HG03196 (cell line): Measurements from ENCODE around the gene TPM2.

Experiments used
- ATAC-seq: cut with Tn5 transposase; IDR thresholded peaks from one replicate; pipeline ENCODE4 v1.9.1; 2021; ENCODE audit not compliant: unreplicated experiment

Gene TPM2

DNA sequence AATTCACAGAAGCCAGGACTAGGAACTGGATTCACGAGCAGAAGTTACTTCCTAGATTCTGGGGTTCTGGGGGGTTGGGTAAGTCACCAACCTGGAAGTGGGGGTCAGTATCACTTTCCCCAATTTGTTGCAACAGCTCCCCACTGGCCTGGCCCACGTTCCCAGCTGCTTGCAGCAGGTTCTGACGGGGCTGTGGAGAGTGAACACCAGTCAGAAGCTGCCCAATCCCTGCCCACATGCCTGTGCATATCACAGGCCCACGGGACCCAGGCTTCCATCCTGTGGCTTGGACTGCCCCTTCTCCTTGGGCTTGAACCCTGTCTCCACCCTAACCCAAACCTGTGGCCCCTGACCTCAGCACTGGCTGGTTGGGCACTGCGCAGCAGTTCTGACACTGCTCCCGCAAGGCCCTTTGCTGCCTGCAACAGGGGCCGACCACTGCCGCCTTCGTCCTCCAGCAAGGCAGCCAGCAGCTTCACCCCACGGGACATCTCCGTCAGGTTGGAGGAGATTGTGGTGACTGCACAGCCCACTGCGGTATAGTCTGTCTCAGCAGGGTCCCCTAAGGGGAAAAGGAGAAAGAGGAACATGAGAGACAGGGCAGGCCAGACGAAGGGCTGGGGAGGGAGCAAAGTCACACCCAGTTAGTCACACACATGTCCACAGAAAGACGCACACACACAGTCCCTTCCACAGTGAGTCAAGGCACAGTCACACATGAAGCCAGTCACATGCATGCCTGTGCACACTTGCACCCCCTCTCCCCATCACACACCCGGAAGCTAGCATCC is 29.2 kb upstream of the TPM2 start:
- no peak for ATAC-seq

DNA sequence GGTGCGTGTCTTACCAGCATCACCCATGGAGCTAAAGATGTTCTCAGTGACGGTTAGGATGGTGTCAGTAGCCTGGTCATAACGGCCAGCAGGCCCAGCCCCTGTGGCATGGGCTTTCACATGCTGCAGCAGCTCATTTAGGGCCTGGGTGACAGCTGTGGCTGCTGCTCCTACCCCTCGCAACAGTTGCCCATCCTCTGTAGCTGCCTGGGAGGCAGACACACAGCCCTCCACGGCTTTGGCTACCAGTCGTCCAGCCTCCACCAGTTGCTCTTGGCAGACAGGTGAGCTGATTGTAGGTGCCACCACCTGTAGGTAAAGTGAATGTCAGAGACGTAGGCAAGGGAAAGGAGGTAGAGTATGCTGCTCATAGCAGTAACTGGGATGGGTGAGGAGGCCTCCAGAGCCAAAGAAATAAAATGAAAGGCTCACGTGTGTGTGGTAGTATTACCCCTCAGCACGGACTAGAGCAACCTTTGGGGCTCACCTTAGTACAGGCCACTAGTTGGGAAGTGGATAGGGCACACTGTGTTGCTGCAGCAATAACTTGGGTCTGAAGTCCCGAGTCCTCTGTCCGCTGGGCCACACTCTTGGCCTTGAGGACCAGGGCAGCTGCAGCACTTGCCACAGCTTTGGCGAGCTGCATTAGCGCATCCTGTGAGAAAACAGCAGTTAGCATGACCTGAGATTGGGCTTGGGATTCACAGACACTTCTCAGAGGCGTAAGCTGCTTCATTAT is 27.6 kb upstream of the TPM2 start:
- ATAC-seq = no peak

DNA sequence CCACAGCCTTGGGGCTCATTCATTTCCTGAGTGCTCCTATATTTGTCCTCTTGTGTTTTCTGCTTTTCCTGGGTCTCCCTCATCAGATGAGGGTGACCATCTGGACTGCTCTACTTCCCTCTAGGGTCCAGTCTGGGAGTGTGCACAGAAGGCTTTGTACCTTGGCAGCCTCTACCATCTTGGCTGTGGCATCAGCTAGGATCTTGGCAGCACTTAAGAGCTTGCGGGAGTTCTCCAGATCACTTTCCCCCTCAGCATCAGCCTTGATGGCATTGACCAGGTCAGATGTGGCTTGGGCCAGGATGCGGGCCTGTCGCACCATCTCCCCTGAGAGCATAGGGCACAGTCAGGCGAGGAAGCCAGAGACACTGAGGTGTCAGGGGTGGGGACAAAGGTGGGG is 26.5 kb upstream of the TPM2 start:
- ATAC-seq = no peak

DNA sequence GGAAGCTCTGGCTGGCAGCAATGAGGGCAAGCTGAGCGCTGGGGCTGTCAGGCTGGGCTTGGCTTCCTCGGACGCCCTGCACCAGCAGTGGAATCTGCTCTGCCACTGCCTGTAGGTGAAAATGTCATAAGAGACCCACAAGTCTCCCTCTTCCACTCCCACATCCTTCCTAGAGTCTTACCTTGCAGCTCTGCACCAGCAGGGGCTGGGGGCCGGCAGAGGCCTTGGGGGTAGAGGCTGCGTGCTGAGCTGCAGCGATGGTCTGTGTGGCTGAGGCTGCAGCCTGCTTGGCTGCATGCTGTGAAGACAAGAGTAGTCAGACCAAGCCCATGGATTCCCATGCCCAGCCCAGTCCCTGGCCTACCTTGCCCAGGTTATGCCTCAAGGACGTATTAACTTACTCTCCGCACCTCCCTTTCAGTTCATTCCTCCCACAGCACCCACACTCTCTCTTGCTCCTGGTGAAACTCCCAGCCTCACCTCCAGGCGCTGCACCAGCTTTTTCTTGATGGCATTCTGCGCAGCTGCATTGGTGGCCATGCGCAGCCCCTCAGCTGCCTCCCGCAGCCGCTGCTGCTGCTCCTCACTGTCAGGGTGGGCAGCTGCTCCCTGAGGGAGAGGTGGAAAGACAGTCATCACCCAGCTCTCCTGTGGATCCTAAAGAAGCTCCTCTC is 25.0 kb upstream of the TPM2 start:
- ATAC-seq = no peak

DNA sequence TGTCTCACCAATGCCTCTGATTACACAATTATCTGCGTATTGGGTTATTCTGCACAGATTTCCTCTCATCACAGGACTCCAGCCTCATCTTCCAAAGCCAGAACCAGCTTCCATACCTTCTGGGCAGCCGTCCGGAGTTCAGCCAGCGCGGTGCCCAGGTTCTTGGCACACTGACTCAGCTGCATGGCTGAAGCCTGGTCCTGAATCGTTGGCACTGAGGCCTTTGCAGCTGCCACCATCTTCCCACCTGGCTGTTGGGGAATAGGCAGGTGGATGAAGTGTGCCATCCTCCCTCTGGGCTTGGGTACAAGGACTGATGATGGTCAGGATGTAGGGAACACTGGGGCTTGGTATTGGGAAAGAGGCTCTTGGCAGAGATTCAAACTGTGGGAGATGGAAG is 24.4 kb upstream of the TPM2 start:
- ATAC-seq = no peak

DNA sequence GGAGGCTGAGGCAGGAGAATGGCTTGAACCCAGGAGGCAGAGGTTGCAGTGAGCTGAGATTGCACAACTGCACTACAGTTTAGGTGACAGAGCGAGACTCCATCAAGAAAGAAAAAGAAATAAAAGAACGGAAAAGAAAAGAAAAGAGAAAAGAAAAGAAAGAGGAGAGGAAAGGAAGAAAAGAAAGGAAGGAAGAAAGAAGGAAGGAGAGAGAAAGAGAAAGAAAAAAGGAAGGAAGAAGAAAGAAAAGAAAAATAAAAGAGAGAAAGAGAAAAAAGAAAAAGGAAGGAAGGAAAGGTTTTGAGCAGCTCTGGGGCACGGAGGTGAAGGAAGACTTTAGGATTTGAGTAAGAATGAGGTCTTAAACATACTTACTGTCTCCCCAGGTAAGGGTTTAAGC is 23.9 kb upstream of the TPM2 start:
- no peak for ATAC-seq

DNA sequence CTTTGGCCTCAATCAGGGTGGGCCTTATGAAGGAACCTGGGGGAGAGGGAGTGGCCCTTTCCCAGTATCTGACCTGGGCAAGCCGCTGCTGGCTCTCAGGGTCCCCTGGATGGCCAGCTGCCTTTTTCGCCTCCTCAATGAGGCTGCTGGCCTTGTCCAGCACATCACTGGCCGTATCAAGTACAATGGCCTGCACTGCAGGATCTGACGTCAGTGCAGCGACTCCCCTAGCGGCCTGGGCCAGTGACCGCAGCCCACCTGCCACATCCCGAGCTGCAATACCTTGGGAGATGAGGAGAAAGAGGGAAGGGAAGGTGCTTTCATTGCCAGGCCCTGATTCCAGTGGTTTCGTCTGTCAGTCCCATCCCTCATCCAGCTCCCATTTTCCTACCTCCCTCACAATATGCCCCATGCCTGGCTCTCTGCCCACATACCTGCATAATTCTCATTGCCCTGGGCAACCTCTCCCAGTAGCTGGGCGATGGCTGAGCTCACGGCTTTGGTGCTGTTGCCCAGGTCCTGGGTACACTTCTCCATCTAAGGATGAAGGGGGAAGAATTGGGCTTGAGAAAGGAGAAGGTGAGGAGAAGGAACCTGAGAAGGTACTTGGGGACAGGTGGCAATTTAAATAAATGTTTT is 23.2 kb upstream of the TPM2 start:
- ATAC-seq = no peak

DNA sequence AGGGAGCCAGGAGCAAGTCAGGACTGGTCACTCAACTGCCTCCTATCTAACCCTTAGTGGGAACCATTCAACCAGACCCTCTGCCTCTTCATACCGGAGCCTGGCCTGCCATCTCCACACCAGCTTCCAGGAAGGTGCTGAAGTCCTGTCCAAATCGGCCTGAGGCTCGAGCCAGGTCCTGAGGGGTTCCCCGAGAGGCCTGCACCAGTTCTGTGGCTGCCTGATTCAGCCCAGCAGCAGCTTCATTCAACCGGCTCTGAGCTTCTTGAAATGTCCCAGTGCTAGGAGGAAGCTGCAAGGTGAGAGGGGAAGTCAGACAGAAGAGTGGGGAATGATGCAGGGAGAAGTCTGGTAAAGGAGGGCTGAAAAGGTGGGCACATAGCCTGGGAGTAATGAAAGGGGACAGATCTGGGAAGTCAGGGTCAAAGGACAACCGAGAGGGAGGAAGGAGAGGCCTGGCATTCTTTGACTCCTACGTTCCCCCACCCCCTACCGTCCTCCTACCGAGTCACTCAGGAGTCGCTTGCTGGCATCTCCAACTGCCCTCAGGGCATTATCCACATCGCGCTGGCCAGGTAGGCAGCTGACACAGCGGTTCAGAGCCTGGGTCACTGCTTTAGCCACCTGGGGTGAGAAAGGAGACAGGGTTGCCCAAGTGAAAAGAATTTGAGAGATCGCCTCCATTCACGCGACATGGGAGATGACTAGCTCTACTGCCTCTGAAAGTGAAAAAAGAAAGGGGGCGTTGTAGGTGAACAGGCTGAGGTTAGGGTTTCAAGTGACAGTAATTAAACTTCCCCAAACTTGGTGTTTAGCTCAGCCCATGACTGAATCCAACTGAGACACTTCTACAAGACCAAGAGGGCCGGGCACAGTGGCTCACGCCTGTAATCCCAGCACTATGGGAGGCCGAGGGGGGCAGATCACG is 22.0 kb upstream of the TPM2 start:
- ATAC-seq = no peak

DNA sequence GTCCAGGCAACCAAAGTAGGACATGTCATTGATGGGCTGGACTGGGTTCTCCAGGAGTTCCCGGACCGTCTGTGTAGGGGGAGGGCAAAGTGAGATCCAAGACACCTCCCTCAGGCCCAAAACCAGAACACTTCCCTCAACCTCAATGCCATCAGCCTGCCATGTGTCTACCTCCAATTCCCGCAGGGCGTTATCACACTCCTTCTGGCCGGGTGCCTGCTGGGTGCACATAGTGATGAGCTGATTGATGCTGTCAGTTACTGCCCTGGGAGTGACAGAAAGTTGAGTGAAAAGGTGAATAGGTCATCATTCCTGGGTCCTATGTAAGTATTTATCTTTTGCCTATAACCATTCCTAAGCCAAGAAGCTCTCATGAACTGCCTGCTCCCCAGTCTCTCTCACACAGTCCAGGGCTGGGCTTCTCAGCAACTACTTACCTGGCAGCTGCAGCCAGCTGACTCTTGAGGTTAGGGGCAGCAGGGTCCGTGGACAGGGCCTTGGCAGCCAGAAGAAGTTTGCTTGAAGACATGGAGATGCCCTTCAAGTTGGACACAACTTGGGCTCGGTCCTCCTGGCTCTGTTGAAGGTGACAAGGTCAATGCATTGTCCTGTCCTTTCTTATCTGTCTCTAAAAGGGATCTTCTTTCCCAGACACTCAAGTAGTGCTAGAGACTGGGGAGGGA is 21.2 kb upstream of the TPM2 start:
- ATAC-seq = no peak

DNA sequence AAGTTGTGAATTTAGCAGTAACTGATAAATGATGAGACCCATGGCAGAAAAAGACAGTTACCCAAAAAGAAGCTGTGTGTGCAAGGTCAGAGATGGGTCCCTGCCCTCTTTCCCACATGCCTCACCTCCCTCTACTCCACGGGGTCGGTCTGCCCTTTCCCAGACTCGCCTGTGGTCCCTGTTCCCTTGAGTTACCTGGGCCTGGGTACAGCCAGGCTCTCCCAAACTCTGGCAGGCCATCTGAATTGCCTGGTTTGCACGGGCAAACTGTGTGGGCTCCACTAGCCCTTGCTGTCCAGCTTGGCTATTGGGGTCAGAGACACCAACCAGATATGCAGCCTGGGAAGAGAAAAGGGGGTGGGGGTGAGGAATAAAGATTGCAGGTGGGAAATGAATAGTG is 18.4 kb upstream of the TPM2 start:
- no peak for ATAC-seq

DNA sequence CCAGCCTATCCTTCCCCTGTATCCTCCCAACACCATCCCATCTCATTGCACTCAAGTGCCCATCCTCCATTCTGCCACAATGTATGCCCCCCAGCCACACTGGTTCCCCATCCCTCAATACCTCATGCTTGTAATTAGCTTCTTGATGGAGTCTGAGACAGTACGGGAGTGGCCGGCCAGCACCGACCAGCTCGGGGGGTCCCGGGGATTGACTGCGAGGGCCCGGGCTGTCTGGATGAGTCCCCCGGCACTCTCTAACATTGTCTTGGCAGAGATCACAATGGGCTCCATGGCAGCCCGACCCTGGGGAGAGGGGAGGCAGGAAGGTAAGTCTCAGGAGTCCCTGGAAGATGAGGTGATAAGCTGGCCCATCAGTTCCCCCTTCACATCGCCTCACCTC is 17.2 kb upstream of the TPM2 start:
- no peak for ATAC-seq

DNA sequence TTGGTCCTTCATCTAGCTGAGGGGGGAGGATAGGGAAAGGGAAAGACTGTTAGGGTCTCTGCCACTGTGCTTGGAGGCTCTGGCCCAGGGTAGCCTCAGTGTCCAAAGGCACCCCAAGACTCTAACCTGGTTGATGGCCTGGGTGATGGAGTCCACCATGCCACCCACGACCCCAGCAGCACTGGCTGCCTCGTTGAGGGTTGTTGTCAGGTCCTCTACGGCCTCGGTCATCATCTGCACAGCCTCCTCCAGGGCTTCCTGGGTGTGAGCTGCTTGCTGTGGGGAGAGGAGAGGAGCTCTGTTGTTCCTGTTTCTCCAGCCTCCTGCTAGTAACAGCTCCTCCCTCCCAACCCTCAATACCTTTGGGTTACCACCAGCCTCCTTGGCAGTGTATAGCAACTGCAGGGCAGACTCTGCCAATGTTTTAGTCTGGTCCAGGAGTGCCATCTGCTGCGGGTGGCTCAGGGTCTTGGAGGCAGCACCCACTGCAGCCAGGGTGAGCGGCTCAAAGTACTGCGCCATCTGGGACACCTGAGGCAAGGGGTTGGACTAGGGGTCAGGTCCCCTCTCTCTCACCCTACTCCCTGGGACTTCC is 16.2 kb upstream of the TPM2 start:
- ATAC-seq = no peak

DNA sequence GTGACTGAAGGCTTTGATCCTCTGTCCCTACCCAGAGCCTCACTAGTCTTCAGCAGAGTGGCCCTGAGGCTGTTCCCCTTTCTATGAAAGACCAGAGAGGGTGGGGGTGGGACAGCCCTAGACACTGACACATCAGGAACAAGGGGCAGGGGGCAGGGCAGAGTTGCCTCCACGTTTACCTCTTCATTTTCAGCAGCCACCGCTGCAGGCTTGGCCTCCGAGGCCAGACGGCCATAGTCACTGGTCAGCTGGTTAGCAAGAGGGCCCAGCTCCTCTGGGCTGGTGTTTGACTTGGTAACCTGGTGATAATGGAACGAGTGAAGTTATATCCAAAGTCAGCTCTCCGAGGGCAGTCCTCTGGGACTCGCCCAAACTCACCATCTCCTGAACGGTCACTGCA is 15.6 kb upstream of the TPM2 start:
- no peak for ATAC-seq

DNA sequence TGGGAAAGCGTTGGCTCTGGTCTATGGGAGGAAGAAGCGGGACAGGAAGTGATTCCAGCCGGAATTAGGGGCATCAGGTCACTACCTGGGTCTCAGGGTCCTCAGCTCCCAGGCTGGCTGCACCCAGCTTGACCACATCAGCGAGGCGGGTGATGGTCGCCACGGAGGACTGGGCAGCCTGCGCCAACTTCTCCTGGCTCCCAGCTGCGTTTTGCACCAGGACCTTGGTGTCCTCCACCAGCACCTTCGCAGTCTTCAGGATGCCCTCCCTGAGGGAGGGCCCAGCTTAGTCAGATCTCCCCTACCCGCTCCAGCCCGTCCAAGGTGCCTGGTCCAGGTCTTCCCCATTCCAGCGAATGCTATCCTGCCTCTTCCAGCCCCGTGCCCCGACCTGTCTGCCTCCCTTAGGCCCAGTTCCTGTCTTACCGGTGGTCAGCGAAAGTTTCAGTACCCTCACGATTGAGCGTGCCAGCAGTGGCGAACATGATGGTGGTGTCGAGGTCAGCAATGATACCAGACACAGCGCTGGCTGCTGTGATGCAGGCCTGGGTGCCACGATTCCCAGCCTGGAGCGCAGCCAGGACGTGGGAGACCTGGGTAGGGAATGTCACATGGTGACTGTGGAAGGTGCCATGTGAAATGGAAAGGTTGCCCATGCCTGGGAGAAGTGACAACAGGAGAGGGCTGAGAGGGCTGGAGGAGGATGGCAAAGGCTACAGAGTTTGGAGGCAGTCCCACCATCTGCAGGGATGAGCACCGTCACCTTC is 14.4 kb upstream of the TPM2 start:
- ATAC-seq = no peak

DNA sequence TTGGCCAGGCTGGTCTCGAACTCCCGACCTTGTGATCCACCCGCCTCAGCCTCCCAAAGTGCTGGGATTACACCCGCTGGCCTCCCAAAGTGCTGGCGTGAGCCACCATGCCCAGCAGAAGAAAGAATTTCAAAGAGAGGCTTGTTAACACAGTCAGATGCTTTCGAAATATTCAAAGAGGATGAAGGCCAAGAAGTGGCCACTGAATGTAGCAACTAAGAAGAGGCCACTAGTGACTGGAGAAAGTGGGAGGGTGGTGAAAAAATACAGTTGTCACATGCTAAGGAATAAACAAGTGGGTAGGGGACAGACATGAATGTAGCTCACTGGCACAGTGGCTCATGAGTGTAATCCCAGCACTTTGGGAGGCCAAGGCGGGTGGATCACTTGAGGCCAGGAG is 13.0 kb upstream of the TPM2 start:
- no peak for ATAC-seq

DNA sequence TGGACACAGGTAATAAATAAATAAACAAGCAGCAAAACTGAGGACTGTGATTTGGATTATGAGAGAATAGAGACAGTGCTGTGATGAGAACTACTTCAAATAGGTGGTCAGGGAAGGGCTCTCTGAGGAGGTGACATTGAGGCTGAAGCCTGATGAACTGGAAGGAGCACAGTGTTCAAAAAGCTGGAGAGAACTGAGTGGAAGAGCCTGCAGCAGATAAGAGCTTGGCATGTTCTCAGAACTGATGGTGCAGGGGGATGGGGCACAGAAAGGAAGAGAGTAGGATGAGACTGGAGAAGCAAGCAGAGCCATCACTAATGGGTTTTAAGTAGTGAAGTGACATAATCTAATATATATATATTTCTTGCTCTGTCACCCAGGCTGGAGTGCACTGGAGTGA is 11.2 kb upstream of the TPM2 start:
- ATAC-seq = no peak

DNA sequence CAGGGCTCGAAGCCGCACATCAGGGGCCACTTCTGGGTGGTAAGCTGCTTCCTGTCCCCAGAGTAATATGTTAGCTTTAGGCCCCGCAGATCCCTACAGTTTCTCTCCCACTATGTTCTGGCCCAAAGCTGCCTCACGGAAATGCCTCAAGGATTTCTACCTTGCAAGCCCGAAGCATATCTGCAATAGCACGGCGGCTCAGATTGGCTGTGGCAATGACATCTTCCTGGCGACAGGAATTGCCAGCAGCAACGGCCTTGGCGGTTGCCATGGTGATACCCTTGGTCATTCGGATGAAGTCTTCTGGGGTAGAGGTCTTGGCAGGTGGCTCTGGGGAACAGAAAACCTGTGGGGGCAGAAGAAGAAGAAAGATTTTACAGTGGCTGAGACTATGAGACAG is 10.3 kb upstream of the TPM2 start:
- no peak for ATAC-seq

DNA sequence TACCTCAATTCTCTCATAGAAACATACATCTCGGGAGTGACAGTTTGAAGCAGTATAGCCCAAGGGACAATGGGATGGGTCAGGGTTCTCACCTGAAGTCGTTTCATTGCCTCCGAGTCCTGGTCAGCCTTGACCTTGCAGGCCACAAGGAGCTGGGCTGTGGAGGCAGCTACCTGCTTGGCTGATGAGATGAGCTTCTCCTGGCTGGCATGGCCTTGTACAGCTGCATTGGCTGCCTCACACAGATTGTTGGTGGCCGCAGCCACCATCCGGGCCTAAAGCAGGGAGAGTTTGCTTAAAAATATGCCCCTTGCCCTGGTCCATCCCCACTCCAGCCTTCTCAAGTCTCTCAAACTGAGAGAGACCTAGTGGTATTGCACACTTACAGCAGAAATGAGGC is 8.5 kb upstream of the TPM2 start:
- ATAC-seq = no peak

DNA sequence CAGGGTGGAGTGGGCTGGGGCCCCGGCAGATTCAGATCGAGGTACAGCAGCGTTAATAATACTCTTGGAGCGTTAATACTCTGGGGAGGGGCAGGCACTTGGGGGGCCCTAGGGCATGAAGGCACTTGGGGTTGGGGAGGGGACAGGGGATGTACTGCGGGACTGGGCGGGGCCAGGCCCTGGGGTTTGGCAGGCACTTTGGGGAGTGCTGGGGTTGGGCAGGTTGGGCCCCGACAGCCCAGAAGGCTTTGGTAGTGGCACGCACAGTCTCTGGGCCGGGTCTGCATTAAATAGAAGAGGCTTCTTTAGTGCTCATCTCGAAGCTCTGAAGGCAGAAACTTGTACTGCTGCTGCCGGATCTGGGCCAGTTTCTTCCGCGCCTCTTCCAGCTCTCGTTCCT is 7.8 kb upstream of the TPM2 start:
- no peak for ATAC-seq
